ENCODE data around the gene RP2. TPM values are rescaled to one million over a fixed set of nuclear protein-coding genes. Genes with fewer than 3 reads are reported as not detected.

The RP2 gene
- polyA plus RNA-seq (2011; rRNA removed) (13.8 and 14.8 TPM in 2 replicates), polyA plus RNA-seq (2017; fragmentation: RNase III; extraction: RNeasy Plus Mini Kit Qiagen cat#74134 plus additional on column Dnase treatment) (12.9 to 15.0 TPM (median 14.0 TPM) in 3 replicates), polyA minus RNA-seq (2011; rRNA and poly(A)+ RNA removed) (5.4 and 6.8 TPM in 2 replicates)
- polyA plus RNA-seq (2012; cell fraction: cytosol; rRNA removed) = 3.6 and 5.5 TPM in 2 replicates
- 2.1 and 2.4 TPM in 2 replicates for polyA plus RNA-seq (2012; cell fraction: nucleus; rRNA removed)

- Histone ChIP-seq H3K4me3 (peak within 1 kb of the TSS; percentile 74), H3K27ac (peak within 1 kb of the TSS; percentile 80 to 90), H3K4me1 (peaks cover 32% of the 10 kb centered on the region), H3K9me3 (no peaks in the 10 kb centered on the region), H3K4me2 (peak within 1 kb of the TSS; percentile 94)
- CTCF ChIA-PET = interaction anchor here (0.9 to 2.2 kb wide), 7 partner anchors 33 to 78 kb away, joined by 3 to 11 read pairs (median 4); partner anchors contain the start of gene SLC9A7
- peak; percentile 78 to 96 for DNase-seq (ENCODE audit: low read depth in 1 of 2, low spot score in 1 of 2)
- peak; percentile 93 for FAIRE-seq
- WGBS (ENCODE audit: missing lambda C conversion rate) = 1% methylated on average over 14 of the region's 71 CpGs
- 0 out of 2 replicates have a peak, but pooled peaks have one; percentile 62 for TF ChIP-seq PHF8 (IDR thresholded peaks at IDR 0.05; ENCODE audit: borderline replicate concordance, low read depth)
- no peak for TF ChIP-seq CTCF (IDR thresholded peaks at IDR 0.05)
- TF ChIP-seq SMC3 (IDR thresholded peaks at IDR 0.05) = no peak
- TF ChIP-seq POLR2A (IDR thresholded peaks at IDR 0.05; ENCODE audit: low read length) = peak; percentile 73
- TF ChIP-seq CBX8 (IDR thresholded peaks at IDR 0.05) = no peak
- TF ChIP-seq JUN (IDR thresholded peaks at IDR 0.05) = 0 out of 5 replicates have a peak, but pooled peaks of 1 of the 2 experiments have one; percentile 22
- TF ChIP-seq ATOH8 (CRISPR knock-in tag; IDR thresholded peaks at IDR 0.05; ENCODE audit: low read depth) = no peak
- 0 out of 2 replicates have a peak, but pooled peaks have one; percentile 2 for TF ChIP-seq E2F6 (IDR thresholded peaks at IDR 0.05; ENCODE audit: borderline replicate concordance, low read depth)
- 0 out of 2 replicates have a peak, but pooled peaks have one; percentile 36 for TF ChIP-seq RFX5 (IDR thresholded peaks at IDR 0.05)
- TF ChIP-seq NPAS2 (CRISPR knock-in tag; IDR thresholded peaks at IDR 0.05; ENCODE audit: borderline replicate concordance) = no peak
- peak; percentile 31; the same call in 1 of the 2 replicates for TF ChIP-seq PBX3 (IDR thresholded peaks at IDR 0.05)
- no peak for TF ChIP-seq BHLHE40 (IDR thresholded peaks at IDR 0.05; ENCODE audit: low read depth, low read length)
- peak; percentile 51; the same call in 1 of the 2 replicates for TF ChIP-seq MAX (IDR thresholded peaks at IDR 0.05)
- TF ChIP-seq RCOR1 (IDR thresholded peaks at IDR 0.05; ENCODE audit: low read depth, low read length) = no peak
- TF ChIP-seq USF2 (IDR thresholded peaks at IDR 0.05) = no peak
- POLR2A ChIA-PET = interaction anchor here (0.7 to 0.9 kb wide), 2 partner anchors 66 to 130 kb away, joined by 3 read pairs; no protein-coding TSS in a partner anchor
- peak; percentile 99 for ATAC-seq
Measured at GRCh38 chrX:46836701-46837557, at the start of gene RP2. Gene RP2 (plus strand): TSS chrX:46837043. CDS start chrX:46837101, 58 bp downstream.

DNA sequence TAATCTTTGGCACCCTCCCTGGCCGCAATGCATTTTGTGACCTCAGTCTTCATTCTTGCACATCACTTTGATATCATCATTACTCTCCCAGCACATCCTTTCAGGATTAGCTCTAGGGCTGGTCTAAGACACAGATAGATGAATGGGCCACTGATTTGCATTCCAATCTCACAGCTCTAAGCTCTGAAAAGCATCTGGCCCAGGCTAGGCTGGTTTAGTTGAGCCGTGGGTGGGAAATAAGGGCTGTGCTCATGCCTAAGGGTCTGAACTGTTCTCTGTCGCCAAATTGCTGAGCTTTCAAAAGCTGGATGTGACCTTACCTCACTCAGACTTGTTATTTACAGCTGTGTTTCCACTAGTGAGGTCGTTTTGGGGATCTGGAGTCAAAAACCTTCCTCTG is 47.9 kb upstream of the RP2 start:
- ChIA-PET CTCF (interaction anchor here (3.3 to 11.3 kb wide), 2 partner anchors 8 to 28 kb away, joined by 8 to 183 read pairs; partner anchors contain the start of gene SLC9A7), POLR2A (no interaction called here)
- H3K4me3 ChIP-seq = no peak overlapping the region
- peaks cover 27% of the 10 kb centered on the region for H3K4me1 ChIP-seq
- ATAC-seq = no peak
- H3K27ac ChIP-seq = peak overlapping the region in 1 of 2 experiments; percentile 35; a peak in 2 of 6 replicates
- WGBS (ENCODE audit: missing lambda C conversion rate) = 77% methylated on average over 4 of the region's 4 CpGs
- FAIRE-seq = no peak
- no peak overlapping the region for H3K4me2 ChIP-seq
- DNase-seq (ENCODE audit: low read depth in 1 of 2, low spot score in 1 of 2) = no peak
- no peaks in the 10 kb centered on the region for H3K9me3 ChIP-seq
- TF ChIP-seq FOSL2 (IDR thresholded peaks at IDR 0.05) (no peak), FOSL2 (CRISPR knock-in tag; IDR thresholded peaks at IDR 0.05) (no peak), MAFK (IDR thresholded peaks at IDR 0.05; ENCODE audit: partially characterized antibody) (peak; percentile 13)

All from A549 (cell line).